Esophagus (tissue), 2 donors: ENCODE measurements around the gene SUN1. TPM values are rescaled to one million over a fixed set of nuclear protein-coding genes. Genes with fewer than 3 reads are reported as not detected.

Source experiments
- H3K27ac ChIP-seq, 2 donors: one replicate each; pipeline ENCODE4 v1.5.1; 2013; ENCODE audit warnings: low read depth in 2 of 2, mild to moderate bottlenecking in 2 of 2, inconsistent platforms in 1 of 2, low read length in 1 of 2, moderate library complexity in 1 of 2
- H3K27me3 ChIP-seq, 2 donors: one replicate each; pipeline ENCODE4 v1.6.1; 2013; ENCODE audit warnings: low read length in 2 of 2, control low read depth in 1 of 2, mild to moderate bottlenecking in 1 of 2; ENCODE audit not compliant: insufficient read depth in 2 of 2, control insufficient read depth in 1 of 2
- H3K36me3 ChIP-seq, 2 donors: one replicate each; pipeline ENCODE4 v1.6.1; 2013; ENCODE audit warnings: low read length in 1 of 2; ENCODE audit not compliant: control insufficient read depth in 2 of 2, insufficient read depth in 2 of 2
- H3K4me1 ChIP-seq, 2 donors: one replicate each; pipeline ENCODE4 v1.6.1; 2013; ENCODE audit warnings: low read length in 1 of 2; ENCODE audit not compliant: control insufficient read depth in 2 of 2, insufficient read depth in 2 of 2
- H3K4me3 ChIP-seq, 2 donors: one replicate each; pipeline ENCODE4 v1.5.1; 2013; ENCODE audit warnings: low read length in 2 of 2, mild to moderate bottlenecking in 2 of 2, low read depth in 1 of 2, moderate library complexity in 1 of 2
- H3K9me3 ChIP-seq, 2 donors: one replicate each; pipeline ENCODE4 v1.6.1; 2013; ENCODE audit warnings: mild to moderate bottlenecking in 2 of 2, low read depth in 1 of 2, low read length in 1 of 2, moderate library complexity in 1 of 2; ENCODE audit not compliant: control insufficient read depth in 2 of 2, insufficient read depth in 1 of 2
- WGBS, 2 donors: extraction: QIAGEN DNeasy Blood & Tissue Kit; methylation state at CpG; one replicate each; pipeline ENCODE4 v1.1.7; 2013; 5-methylcytosine and 5-hydroxymethylcytosine counted together
- polyA plus RNA-seq, 2 donors: library from polyadenylated mRNA; stranded (reverse); fragments of 200-250 nt; gene quantifications; one replicate each; pipeline ENCODE4 v1.2.3, GENCODE V29; 2013
- donor health status: healthy with polysubstance abuse.
- donor health status: Bipolar disorder and iron deficiency.

The SUN1 gene
- polyA plus RNA-seq, 2 donors = 54.7 to 91.6 TPM

- Histone ChIP-seq H3K4me3 (no peak overlapping the region), H3K27ac (no peak overlapping the region), H3K9me3 (peaks cover 0 to 3% of the 10 kb centered on the region in 2 donors), H3K4me1 (peaks cover 8 to 9% of the 10 kb centered on the region in 2 donors), H3K27me3 (no peaks in the 10 kb centered on the region), H3K36me3 (peaks cover 4 to 49% of the 10 kb centered on the region in 2 donors)
- WGBS, 2 donors = 82% methylated on average over 17 to 18 of the region's 18 CpGs
These were observed 66.2 kb downstream of the SUN1 start for GRCh38 chr7:898460-898854.

- Histone ChIP-seq H3K4me1 (peaks cover 8 to 9% of the 10 kb centered on the region in 2 donors), H3K4me3 (no peak overlapping the region), H3K27ac (no peak overlapping the region), H3K9me3 (peaks cover 0 to 3% of the 10 kb centered on the region in 2 donors), H3K36me3 (peaks cover 0 to 47% of the 10 kb centered on the region in 2 donors), H3K27me3 (no peaks in the 10 kb centered on the region)
- WGBS, 2 donors = 83 to 87% methylated on average over 52 to 54 of the region's 54 CpGs
These were observed 66.8 kb downstream of the SUN1 start for GRCh38 chr7:898855-899681.

- 89 to 94% methylated on average over 16 of the region's 16 CpGs for WGBS, 2 donors
- no peak overlapping the region for H3K4me3 ChIP-seq
- H3K27me3 ChIP-seq = no peaks in the 10 kb centered on the region
- peaks cover 0 to 41% of the 10 kb centered on the region in 2 donors for H3K36me3 ChIP-seq
- H3K4me1 ChIP-seq = peaks cover 8 to 9% of the 10 kb centered on the region in 2 donors
- peaks cover 0 to 3% of the 10 kb centered on the region in 2 donors for H3K9me3 ChIP-seq
- H3K27ac ChIP-seq = no peak overlapping the region
These were observed 67.5 kb downstream of the SUN1 start for GRCh38 chr7:899806-900205.

GRCh38 chr7:900331-901040 is 68.2 kb downstream of the SUN1 start:
- Histone ChIP-seq H3K27ac (no peak overlapping the region), H3K4me3 (no peak overlapping the region), H3K9me3 (peaks cover 0 to under 1% of the 10 kb centered on the region in 2 donors), H3K4me1 (peaks cover 8 to 9% of the 10 kb centered on the region in 2 donors), H3K36me3 (peaks cover 0 to 35% of the 10 kb centered on the region in 2 donors), H3K27me3 (no peaks in the 10 kb centered on the region)
- WGBS, 2 donors = 77 to 83% methylated on average over 25 to 26 of the region's 26 CpGs

- H3K27me3 ChIP-seq = no peaks in the 10 kb centered on the region
- 55 to 75% methylated on average over 8 of the region's 8 CpGs for WGBS, 2 donors
- no peaks in the 10 kb centered on the region for H3K9me3 ChIP-seq
- no peak overlapping the region for H3K4me3 ChIP-seq
- H3K27ac ChIP-seq = peak overlapping the region in 1 of 2 donors; percentile 23
- H3K4me1 ChIP-seq = peaks cover 8 to 9% of the 10 kb centered on the region in 2 donors
- peaks cover 0 to 31% of the 10 kb centered on the region in 2 donors for H3K36me3 ChIP-seq
These were observed 68.7 kb downstream of the SUN1 start for GRCh38 chr7:901041-901387.

- WGBS, 2 donors = 22 to 33% methylated on average over 24 of the region's 24 CpGs
- no peaks in the 10 kb centered on the region for H3K27me3 ChIP-seq
- peaks cover 0 to 28% of the 10 kb centered on the region in 2 donors for H3K36me3 ChIP-seq
- peaks cover 8 to 9% of the 10 kb centered on the region in 2 donors for H3K4me1 ChIP-seq
- H3K9me3 ChIP-seq = no peaks in the 10 kb centered on the region
- no peak overlapping the region for H3K4me3 ChIP-seq
- H3K27ac ChIP-seq = peak overlapping the region in 1 of 2 donors; percentile 23
These were observed 69.3 kb downstream of the SUN1 start for GRCh38 chr7:901388-902154.

- H3K27me3 ChIP-seq = no peaks in the 10 kb centered on the region
- peaks cover 0 to 19% of the 10 kb centered on the region in 2 donors for H3K36me3 ChIP-seq
- H3K4me1 ChIP-seq = peaks cover 7 to 8% of the 10 kb centered on the region in 2 donors
- H3K9me3 ChIP-seq = no peaks in the 10 kb centered on the region
- no peak overlapping the region for H3K27ac ChIP-seq
- H3K4me3 ChIP-seq = no peak overlapping the region
- WGBS, 2 donors = 85 to 86% methylated on average over 22 of the region's 22 CpGs
These were observed 70.7 kb downstream of the SUN1 start for GRCh38 chr7:902996-903395.

GRCh38 chr7:903921-904755 is 71.9 kb downstream of the SUN1 start:
- Histone ChIP-seq H3K9me3 (no peaks in the 10 kb centered on the region), H3K27ac (no peak overlapping the region), H3K36me3 (peaks cover 0 to 7% of the 10 kb centered on the region in 2 donors), H3K4me3 (no peak overlapping the region), H3K27me3 (no peaks in the 10 kb centered on the region), H3K4me1 (peaks cover 6 to 12% of the 10 kb centered on the region in 2 donors)
- WGBS, 2 donors = 90 to 91% methylated on average over 30 to 37 of the region's 37 CpGs
